GM18508 (cell line): ENCODE results near the gene TAS2R1.
"Not testable (repeated sequence)": the region's sequence is repeated elsewhere in the genome, so short reads cannot be mapped to it uniquely, and the experiment has no call there.

Experiments used
- ATAC-seq: cut with Tn5 transposase; IDR thresholded peaks from one replicate; pipeline ENCODE4 v1.9.1; 2021; ENCODE audit warnings: moderate number of reproducible peaks; ENCODE audit not compliant: insufficient read depth, unreplicated experiment

The TAS2R1 gene

DNA sequence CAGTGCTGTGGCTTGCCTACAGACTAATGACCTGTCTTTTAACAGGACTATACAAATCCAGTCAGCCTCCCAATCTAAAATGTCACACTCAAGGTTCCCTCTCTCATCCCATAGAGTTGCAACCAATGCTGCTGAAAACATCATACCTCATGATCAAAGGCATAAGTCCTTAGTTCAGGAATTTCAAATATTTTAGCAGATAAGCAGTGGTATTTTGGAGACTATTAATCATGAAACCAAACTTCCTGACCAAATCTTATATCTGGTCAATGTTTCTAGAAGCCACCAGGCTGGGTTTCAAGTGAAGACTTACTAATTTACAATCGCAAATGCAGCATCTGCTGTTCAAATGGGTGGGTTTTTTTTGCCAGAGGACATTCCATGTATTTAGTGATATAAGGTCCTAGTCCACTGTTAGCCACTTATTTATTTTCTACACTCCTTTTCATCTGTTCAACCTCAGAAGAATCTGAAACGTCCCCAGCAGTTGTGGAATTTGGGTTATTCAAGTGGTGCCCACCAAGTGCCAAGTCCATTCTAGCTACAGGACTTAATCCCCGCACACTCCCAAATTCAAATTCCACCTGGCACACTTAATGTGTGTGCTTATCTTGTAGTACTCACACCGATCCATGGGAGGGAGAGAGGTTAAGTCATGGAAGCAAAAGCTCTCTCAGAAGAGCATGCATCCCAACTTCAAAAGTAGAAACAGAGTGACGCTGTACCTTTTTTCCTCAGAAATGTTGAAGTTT lies 5.8 kb downstream of the TAS2R1 start:
- ATAC-seq = no peak

DNA sequence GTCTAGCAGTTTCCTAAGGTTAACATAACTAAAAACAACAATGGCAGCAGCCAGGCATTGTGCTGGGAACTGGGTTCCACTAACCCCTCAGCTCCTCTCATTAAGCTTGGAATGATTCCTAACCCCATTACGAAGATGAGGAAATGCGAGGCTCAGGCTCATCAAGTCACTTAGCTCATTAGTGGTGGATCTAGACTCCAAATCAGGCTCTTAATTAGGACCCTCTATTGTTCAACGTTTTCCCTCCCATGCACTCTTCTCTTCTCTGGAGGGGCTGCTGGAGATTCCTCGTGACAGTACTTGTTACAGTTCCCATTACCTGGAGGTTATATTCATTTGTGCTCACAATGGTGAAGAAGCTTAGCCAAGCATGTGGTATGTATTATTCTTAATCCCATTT lies 6.5 kb downstream of the TAS2R1 start:
- no peak for ATAC-seq

DNA sequence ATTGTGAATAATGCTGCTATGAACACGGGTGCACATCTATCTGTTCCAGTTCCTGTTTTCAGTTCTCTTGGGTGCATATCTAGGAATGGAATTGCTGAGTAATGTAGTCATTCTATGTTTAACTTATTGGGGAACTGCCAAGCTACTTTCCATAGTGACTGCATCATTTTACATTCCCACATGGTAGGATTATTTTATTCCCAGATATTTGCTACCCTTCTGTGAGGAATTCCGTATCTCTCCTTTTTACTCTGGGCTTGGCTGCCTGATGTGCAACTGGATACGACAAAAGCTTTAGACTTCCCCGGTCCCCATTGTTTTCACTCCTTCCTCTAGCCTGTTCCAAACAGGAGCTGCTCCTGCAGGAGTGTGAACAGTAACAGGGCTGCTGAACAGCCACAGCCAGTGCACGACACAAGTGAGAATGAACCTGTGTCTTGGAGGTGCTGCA lies 7.2 kb downstream of the TAS2R1 start:
- ATAC-seq = no peak

DNA sequence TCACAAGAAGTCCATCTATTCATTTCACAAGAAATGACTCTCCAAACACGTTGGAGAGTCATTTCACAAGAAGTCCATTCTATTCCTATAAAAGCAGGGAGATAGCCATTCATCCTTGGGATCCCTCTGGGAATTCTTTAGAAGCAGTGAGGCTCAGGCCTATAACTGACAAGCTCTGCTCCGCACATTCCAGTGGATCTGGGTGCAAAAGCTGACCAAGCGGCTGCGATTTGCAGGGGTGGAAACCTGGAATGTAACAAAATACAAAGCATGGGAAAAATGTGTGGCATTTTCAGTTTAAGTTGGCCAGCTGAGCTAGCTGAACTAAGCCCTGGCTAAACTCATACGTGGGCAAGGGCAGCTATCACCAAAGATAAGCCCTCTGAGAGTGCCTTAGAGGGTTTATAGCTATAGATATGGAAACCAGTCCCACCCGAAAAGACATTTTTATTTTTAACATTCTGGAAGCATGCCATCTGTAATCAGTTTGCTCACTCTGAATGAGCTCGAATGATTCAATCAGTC lies 8.7 kb downstream of the TAS2R1 start:
- ATAC-seq = no peak

DNA sequence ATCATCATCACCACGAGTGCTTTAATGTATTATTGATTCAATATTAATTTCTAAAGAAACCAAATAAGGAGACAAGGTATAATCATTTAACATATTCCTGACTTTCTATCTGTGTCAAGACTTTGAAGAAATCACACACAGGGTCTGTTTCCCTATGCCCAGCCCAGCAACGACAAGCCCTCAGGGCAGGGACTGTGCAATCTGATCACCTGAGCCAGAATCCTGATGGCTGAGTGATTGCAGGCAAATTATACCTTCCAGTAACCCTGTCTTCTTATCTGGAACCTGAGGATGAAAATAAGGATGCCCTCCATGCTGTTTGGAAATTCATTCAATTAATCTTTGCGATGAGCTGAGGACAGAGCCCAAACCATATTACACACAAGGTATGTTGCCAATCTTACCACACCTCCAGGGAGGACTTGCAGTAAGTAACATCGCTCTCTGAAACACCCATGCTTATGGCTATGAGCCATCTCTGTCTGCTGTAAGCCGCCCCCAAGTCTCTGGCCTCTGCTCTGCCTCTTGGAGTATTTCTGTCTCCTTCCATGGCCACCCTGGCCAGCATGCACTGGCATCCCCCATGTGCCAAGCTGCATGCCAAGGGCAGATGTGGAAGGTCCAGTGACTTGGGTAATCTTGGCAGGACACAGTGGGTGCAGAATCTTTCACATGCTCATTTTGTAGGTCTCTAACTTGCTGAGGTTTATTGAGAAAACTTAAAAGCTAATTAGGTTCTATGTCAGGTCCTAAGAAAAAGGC lies 10.6 kb downstream of the TAS2R1 start:
- ATAC-seq = no peak

DNA sequence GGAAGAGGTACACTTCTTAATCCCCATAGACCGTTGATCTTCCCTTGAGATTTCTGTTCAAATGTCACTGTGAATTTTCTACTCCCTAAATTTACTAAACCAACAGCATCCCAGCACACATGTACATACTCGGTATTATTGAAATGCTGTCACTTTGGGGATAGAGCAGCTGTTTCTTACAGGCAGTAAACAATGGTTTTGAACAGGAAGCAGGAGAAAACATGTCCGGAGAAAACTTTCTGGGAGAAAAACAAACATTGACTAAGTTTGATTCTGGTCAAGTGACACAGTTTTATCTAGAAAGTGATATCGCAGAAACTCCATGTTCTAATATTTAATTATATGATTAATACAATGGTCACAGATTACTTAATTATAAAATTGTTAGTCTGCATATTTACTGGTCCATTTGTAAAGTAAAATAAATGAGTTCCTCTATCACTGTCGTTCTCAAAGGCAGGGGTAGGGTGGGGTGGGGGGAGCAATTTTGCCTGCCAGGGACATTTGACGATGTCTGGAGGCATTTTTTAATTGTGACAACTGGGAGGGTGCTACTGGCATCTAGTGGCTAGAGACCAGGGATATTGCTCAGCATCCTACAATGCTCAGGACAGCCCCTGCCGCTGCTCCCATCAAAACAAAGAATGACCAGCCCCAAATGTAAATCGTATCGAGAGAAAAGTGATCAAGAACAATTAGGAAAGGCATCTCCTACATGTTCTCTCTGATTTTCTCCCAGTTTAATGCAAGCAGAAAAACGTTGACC lies 12.2 kb downstream of the TAS2R1 start:
- ATAC-seq = no peak

DNA sequence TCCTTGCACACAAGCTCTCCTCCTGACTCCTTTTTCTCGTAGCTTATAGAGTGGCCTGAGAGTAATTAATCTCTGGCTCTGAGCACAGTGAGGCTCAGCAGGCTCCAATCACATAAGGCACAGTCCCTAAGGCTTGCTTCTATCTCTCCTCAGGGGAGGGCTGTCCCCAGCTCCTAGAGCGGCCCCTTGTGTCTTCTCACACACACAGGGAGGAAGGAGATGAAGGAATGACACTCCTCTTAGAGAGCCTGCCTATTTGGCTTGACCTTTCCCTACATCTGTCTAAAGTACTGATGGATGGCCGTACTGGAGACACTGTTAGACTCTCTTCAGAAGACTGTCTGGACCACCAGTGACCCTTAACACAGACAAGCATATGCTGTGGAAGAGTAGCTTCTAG lies 12.9 kb downstream of the TAS2R1 start:
- no peak for ATAC-seq

DNA sequence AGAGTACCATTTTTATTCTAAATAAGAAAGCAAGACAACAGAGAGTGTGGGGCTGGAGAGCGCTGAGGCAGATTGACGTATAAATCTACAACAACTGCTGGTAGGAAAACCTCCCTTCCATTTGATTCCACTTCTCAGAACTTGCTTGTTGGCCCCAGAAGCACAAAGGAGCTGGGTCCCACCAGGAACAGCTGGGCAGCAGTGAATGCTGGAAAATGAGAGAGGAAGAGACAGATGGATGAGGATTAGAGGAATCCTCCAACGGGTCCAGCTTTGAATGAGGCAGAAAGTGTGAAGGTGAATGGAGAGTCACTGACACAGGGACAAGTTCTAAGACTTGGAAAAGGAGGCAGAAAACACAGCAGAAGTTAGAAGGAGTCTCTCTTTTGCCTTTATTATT lies 14.8 kb downstream of the TAS2R1 start:
- ATAC-seq = no peak

DNA sequence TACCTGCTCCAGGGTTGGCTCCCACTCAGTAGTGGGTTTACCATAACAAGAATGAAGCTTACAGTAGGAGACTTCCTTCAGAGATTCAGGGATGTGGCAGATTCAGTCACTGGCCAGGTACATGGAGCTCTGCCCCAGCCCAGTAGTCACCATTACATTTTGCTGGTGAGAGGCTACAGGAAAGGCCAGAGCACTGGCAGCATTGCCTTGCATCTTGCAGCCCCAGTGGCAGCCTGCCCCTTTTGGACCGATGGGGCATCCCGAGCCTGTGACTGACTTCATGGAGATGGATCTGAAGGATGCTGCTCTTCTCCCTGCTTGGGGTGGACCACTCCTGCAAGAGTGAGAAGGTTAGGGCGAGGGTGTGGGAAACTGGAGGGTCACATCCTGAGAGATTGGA lies 16.8 kb downstream of the TAS2R1 start:
- no peak for ATAC-seq

DNA sequence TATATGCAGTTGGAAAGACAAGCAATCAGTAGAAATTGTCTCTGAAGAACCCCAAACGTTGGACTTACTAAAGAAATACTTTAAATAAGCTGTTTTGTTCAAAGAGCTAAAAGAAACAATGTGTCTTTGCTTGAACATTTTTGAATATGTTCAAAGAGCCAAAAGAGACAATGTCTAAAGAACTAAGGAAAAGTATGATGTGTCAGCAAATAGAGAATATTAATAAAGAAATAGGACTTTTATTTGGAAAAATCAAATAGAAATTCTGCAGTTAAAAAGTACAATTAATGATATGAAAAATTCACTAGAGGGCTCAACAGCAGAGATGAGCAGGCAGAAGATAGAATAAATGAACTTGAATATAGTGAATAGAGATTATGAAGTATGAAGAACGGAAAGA lies 19.2 kb downstream of the TAS2R1 start:
- ATAC-seq = no peak

DNA sequence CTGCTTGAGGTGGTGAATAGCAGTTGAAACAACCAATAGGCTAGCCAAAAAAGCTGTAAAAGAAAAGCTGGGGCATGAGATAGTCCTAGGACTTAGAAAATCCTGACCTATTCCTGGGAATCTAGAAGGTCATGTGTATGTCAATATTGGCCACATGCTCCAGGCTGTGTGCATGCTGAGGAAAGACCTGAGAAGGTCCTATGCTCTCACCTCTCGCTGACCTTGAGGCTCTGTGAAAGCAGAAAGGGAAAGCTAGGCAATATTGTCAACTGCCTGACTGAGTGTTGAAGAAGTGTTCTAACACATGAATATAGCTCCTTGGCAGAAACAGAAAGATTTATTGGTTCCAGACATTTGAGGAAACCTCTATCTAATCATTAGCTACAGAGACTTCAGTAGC lies 19.8 kb downstream of the TAS2R1 start:
- no peak for ATAC-seq

DNA sequence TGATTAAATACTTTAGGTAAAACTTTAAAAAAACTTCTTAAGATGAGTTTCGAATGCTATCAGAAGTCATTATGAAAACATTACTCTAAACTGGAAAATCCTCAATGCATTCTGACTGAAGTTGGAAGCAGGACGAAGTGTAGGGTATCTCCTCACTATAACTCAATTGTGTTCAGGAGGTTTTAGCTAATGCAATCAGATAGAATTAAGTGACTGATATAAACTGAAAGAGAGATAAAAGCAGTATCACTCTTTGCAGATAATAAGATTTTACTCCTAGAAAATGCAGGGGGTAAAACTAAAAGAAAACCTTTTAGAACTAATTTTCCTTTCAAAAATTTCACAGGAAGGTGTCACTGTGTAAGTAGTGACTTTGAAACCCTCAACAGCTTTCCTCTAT lies 22.1 kb downstream of the TAS2R1 start:
- ATAC-seq = no peak

DNA sequence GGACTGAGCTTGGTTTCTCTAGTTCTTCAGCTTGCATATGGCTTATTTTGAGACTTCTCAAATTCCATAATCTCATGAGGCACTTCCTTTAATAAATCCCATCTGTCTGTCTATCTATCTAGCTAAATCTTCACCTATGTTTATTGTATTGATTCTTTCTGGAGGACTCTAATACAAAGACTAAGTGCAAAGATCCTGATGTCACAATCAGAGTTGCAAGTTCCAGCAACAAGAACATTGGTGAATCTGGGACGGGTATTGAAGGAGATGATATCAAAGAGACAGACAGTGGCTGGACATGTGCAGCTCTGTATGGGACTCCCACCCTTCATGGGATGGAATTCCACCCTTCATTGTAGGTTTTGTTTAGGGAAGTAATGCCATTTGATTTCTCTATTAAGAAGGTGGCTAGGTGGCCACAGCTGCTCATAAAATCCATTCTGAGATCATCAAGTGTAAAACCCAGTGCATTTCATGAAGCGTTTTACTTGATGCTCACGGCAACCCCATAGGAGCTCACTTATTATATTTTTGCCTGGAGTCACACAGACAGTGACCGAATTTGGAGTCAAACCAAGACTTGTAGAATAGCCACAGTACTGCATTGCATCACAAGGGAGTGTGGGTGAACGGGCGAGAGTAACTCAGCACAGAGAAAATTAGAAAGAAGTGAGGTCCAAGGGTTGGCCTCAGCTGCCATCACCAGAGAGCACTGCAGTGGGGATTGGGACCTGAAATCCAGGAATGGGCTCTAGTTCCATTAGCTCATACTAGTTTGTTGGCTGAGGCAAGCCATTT lies 24.9 kb downstream of the TAS2R1 start:
- no peak for ATAC-seq

DNA sequence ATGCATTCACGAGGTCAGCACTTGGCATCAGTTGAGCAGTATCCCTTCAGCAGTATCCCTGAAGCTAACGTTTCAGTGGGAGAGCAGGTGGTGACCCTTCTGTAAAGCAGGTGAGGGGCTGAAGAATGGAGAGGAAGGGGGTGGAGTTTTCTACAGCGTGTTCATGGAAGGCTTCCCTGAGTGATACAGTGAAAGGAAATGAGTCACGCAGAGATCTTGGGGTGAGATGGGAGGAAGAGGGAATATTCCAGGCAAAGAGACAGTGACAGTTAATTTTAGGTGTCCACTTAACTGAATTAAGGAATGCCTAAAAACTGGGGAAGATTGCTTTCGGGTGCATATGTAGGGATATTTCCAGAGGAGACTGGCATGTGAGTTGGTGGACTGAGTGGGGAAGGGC lies 25.7 kb downstream of the TAS2R1 start:
- no peak for ATAC-seq

DNA sequence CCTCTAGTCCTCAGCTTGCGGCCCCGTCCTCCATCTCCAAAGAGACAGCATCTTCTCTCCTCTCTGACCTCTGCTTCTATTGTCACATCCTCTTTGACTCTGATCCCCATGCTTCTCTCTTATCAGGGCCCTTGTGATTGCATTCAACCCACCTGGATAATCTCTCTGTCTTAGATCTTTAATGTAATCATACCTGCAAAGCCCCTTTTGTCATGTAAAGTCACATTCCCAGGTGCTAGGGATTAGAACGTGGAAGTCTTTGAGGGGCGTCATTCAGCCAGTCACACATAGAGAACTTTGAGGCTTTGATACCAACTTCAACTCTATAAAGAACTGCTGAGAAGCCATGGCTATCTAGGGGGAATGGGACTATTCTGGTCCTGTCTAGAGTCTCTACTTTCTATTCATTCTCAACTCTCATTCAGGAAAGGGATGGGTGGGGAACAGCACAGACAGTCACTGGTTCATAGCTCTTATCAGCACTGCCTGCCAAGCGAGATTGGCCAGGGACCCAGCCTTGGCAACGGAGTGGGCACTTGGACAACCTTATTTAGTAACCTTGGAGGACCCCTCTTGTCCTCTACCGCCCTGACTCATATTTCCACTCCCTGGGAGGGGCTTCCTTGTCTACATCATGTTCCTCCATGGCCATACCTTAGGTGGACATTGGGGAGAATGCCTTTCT lies 29.0 kb downstream of the TAS2R1 start:
- no peak for ATAC-seq

DNA sequence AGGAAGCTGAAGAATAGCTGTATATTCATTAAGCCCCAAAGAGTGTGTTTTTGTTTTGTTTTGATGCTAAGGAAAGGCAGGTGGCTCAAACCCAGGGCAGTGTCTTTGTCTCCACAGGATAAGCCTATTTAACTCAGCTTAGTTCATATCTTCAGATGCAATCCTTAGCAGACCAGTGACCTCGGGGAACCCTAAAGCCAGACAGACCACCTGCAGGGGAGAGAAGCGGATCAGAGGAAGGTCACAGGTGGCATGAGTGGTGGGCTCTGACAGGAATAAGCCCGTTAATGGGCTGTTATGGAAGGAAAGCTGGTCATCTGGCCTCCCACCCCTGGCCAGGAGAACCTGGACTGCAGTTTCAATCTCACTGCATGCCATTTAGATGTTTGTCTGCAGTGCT lies 30.8 kb downstream of the TAS2R1 start:
- ATAC-seq = no peak

DNA sequence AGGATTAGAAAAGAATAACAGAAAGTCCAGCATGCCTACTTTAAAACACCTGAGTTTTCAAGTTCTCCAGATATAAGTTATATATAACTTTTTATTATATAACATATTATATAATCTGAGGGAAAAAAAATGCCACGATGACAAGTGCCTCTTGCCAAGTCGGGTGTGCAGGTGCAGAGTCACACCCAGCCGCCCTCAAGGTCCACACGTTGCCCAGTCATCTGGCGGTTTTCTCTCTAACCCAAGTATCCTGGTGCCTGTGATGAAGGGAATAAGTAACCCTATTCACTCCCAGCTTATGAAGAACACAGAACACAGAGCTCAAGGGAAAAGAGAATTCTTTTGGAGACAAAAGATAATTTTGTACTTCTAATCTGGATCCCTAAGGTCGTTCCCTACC lies 31.8 kb downstream of the TAS2R1 start:
- not testable (repeated sequence) for ATAC-seq

DNA sequence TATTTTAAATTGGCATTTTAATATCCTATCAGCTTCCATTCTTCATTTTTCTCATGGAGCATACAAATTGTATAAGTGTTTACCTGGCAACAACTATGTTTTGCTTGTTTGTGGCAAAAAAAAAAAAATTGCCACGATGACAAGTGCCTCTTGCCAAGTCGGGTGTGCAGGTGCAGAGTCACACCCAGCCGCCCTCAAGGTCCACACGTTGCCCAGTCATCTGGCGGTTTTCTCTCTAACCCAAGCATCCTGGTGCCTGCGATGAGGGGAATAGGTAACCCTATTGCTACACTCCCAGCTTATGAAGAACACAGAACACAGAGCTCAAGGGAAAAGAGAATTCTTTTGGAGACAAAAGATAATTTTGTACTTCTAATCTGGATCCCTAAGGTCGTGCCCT lies 32.8 kb downstream of the TAS2R1 start:
- ATAC-seq = not testable (repeated sequence)

DNA sequence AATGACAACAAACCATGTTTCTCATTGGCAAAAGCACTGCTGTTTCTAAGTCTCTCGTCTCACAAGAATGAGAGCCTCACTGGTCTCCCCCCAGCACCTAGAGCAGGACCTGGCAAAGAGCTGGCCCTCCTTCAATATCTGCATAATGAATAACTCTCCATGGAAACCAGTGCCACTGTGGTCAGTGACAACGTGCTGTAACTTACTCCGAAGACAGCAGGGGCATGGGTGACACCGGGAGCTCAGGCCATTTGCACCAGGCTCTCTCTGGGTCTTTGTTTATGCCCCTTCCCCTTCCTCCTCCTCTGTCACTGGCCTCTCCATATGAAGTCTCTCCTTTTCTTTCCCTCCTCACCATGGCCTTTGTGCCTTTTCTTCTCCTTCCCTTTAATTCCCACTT lies 33.3 kb downstream of the TAS2R1 start:
- ATAC-seq = no peak
